Neural progenitor cell (in vitro differentiated cells): ENCODE measurements around the gene SMTN.

ENCODE experiments used
- EZH2 ChIP-seq: fragments of 200-600 bp; sonication (generic); IDR thresholded peaks from 2 replicates; pipeline ENCODE4 v1.6.1; 2017; ENCODE audit warnings: antibody characterized with exemption, mild to moderate bottlenecking, moderate library complexity
- EZH2phosphoT487 ChIP-seq: fragments of 200-600 bp; sonication (generic); IDR thresholded peaks from 2 replicates; pipeline ENCODE4 v1.6.1; 2017; ENCODE audit warnings: antibody characterized with exemption
- TF ChIP-seq, protein P1 (sequence below): fragments of 200-600 bp; sonication (generic); IDR thresholded peaks from 2 replicates; pipeline ENCODE4 v1.5.1; 2017; ENCODE audit warnings: antibody characterized with exemption, mild to moderate bottlenecking

- TF ChIP-seq EZH2 (no peak), EZH2phosphoT487 (no peak)
- TF ChIP-seq, protein P1, sequence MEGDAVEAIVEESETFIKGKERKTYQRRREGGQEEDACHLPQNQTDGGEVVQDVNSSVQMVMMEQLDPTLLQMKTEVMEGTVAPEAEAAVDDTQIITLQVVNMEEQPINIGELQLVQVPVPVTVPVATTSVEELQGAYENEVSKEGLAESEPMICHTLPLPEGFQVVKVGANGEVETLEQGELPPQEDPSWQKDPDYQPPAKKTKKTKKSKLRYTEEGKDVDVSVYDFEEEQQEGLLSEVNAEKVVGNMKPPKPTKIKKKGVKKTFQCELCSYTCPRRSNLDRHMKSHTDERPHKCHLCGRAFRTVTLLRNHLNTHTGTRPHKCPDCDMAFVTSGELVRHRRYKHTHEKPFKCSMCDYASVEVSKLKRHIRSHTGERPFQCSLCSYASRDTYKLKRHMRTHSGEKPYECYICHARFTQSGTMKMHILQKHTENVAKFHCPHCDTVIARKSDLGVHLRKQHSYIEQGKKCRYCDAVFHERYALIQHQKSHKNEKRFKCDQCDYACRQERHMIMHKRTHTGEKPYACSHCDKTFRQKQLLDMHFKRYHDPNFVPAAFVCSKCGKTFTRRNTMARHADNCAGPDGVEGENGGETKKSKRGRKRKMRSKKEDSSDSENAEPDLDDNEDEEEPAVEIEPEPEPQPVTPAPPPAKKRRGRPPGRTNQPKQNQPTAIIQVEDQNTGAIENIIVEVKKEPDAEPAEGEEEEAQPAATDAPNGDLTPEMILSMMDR: no peak
These were observed 5.7 kb downstream of the SMTN start for GRCh38 chr22:31086703-31087330.
